Hair follicle dermal papilla cell (primary cell): Measurements from ENCODE around the gene APLN. TPM values are rescaled to one million over a fixed set of nuclear protein-coding genes. Genes with fewer than 3 reads are reported as not detected.

Experiments used
- total RNA-seq: library from RNA; depleted of rRNA; stranded (reverse); fragments of >200 nt; gene quantifications from 2 replicates; pipeline ENCODE4 v1.2.3, GENCODE V29; 2012

The APLN gene
- 0.65 and 1.3 TPM in 2 replicates for total RNA-seq

GRCh38 chrX:129654652-129655546, at the start of gene APLN:
APLN (minus strand) TSS chrX:129654956; CDS start chrX:129654630, 326 bp downstream.

Other genes starting within 250 kb of the APLN start
- gene SMARCA1, start 131.5 kb downstream of the APLN start, total RNA-seq, result 53.9 and 60.5 TPM in 2 replicates
- gene OCRL, start 114.7 kb downstream of the APLN start, total RNA-seq, result 16.9 and 18.3 TPM in 2 replicates
- 6.0 and 9.9 TPM in 2 replicates for gene XPNPEP2, start 84.0 kb upstream of the APLN start, total RNA-seq
- gene SASH3, start 125.0 kb upstream of the APLN start, total RNA-seq, result not detected in 2 replicates
- gene ZDHHC9, start 188.9 kb upstream of the APLN start, total RNA-seq, result 41.9 and 45.6 TPM in 2 replicates